ENCODE measurements around the gene SLN.

SLN gene

DNA sequence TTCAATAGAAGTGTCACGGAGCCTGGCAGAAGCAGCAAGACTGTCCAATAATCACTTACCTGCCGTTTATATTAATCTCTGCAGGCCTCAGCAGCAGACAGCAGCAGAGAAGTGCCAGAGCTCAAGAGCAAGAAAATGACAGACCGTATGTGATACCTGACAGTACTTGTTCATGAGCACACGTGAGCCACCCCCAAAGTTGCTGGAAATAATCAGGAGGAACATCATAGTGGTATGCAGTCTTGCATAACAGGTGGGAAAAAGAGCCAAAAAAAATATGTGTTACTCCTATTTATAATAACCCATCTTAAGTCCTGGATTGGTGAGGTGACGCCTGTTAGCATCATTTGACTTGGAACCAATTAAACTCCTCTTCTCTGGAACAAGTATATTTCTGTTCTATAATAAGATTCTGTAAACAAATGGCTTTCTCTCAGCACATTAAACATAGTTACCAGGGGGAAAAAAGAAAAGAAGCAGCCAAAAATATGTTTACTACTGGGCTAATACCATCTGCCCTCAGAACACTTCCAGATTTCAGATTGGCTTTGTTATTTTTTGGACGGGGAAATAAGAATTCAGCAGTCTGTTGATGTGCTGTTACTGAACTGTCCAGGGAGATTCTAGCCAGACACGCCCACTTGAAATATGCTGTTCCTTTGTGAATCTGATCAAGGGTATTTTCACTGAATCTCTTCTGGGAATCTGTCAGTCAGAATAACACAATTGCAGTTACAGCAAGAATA, 7.9 kb upstream of the SLN start:
- DNase-seq (ENCODE audit: low spot score): no peak

DNA sequence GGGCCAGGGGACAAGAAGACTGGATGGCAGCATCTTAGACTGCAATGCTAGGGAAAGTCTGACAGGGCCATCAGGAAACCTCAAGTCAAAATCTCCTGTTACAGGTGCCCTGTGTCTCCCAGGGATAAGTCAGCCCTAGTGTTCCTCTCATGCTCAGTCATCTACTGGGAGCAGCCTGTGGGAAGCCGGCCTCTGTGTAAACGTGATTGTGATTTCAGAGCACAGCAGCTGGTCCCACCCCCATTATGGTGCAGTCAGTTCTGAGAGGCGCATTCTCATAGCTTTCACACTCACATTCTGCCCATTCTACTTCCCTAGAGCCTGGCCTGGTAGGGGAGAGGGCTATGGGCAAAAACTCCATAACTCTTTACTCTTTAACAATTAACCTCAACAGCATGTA, 7.2 kb upstream of the SLN start:
- peak; percentile 20 for DNase-seq (ENCODE audit: low spot score)

DNA sequence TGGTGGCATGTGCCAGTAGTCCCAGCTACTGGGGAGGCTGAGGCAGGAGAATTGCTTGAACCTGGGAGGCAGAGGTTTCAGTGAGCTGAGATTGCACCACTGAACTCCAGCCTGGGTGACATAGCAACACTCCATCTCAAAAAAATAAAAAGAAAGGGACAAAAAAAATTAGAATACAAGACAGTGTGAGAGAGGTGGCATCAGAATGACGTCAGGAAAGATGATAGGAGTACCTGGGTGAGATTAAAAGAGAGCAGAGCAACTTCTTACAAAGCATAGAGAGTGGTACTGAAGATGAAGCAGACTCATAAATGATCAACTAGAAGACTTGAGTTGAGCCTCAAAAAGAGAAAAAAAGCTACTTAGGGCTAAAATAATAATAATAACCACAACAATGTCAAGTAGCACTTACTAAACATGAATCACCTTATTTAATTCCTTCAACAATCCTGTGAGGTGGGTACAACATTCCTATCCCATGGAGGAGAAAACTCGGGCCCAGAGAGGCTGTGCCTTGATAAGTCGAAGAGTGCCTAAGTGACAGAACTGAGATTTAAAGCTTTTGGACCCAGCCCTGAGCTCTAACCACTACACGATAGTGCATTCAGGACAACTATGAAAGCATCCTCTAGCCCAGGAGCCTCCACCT, 5.2 kb upstream of the SLN start:
- peak; percentile 81 for DNase-seq (ENCODE audit: low spot score)

DNA sequence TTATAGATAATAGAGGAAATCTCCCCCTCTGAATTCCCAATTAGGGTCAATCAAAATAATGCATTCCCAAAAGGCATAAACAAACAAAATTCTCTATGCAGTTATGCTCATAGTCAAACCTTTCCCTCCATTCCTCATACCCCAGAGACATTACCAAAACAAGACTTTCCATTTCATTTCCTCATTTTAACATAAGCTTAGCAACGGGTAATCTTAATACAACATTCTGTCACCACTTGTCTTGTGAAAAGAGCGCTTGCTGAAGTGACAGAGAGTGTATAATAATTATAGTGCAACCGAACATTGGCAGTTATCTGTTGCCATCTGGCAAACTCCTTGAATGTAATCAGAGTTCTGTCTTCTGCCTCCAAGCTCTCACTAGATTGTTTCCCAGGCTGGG, 1.2 kb upstream of the SLN start:
- no peak for DNase-seq (ENCODE audit: low spot score)

DNA sequence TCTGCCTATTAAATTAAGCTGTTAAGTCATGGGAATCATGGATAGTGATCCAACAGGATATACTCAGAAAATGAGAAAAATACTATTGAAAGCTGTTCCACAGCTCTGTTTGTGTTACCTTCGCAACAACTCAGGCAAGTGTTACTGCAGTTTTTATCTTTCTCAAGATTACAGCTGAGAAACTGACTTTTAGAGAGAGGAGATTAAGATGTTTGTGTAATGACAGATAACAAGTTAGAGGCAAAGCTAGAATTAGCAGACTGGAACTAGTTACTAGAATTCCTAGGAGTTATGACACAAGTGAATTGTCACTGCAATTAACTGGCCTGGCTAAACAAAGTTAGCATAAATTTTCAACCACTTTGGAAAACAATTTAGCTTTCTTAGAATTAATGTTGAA, 1.6 kb downstream of the SLN start:
- DNase-seq (ENCODE audit: low spot score): no peak

DNA sequence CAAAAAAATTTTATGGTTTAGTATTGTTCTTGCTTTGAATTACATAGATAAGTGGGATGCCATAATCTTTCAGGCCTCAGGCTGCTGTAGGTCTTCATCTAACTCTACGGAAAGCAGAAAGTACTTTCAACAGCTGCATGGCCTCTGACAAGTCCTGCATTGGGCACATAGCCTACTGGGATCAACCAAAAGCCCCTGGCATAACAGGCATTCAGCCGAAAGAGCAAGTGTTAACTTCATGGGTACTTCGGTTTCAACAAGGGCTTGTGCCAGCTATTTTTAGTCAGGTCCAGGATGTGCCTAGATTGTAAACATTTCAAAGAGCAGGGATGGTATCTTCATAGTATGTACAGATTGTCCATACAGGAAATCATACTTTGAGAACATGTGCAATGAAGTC, 3.1 kb downstream of the SLN start:
- DNase-seq (ENCODE audit: low spot score): no peak

DNA sequence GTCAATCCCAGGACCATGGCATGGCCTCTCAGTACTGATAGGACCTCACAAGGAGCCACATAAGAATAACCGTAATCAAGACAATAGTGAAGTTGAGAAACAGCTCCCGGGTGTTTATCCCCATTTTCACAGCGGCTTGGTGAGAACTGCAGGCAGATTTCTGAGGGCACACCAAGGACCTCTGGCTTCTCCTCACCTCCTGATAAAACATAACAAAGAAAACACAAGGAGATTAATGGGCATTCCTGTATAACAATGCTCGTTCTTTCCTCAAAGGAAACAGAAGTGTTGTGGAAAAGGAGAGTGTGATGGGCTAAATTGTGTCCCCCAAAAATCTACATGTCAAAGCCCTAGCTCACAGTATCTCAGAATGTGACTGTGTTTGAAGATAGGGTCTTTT, 4.0 kb downstream of the SLN start:
- DNase-seq (ENCODE audit: low spot score): no peak

DNA sequence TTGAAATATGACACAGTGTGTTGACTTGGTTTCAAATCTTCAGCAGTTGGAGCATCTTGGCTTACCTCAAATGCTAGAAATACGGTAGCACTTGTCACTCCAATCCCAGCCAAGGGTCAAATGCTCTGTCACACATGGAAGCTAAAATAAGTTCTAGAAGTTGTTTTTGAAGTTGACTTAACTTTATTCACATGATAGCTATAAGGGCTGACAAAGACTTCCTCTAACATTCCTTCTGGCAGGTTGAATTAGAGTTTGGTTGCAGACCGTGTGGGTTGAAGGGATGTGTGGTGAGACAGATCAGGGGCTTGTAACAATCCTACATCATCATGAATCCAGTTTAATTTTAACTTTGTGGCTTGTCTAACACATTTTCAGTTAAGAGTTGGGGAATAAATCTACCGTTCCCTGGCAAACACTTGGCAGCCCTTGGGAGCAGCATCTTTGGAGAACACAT, 4.6 kb downstream of the SLN start:
- DNase-seq (ENCODE audit: low spot score): peak; percentile 89

DNA sequence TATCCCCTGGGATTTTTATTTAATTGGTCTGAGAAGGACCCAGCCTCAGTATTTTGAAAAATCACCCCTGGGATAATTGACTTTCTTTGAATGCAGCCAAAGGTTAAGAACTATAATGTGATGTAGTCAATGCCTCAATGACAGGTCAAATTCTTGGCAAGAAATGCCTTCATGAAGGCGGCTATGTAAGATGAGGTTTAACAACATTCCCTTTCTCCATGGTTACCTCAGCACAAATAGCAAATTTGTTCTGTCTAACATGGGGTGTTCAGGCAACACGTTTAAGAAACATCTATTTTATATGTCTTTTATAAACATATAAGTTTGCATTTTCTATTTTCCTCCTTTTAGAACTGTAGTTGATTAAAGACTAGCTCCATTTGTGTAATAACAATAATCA, 5.3 kb downstream of the SLN start:
- peak; percentile 51 for DNase-seq (ENCODE audit: low spot score)

DNA sequence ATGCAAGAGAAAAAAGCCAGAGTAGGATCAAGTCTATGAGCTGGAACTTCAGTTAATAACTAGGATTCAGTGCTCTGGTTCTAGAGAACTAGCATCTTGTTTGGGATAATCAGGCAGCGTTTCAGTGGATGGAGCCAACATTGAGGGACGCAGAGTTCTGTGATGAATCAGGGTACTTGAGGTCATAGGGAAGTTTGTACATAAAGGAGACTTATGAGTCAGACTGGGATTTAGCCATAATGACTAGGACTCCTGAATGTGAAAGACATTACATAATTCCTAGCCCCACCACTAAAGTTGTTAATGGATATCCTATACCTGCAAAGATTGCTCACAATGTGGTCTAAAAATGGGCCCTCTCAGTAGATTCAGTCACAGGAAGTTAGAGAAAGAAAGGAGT, 6.8 kb downstream of the SLN start:
- peak; percentile 97 for DNase-seq (ENCODE audit: low spot score)

DNA sequence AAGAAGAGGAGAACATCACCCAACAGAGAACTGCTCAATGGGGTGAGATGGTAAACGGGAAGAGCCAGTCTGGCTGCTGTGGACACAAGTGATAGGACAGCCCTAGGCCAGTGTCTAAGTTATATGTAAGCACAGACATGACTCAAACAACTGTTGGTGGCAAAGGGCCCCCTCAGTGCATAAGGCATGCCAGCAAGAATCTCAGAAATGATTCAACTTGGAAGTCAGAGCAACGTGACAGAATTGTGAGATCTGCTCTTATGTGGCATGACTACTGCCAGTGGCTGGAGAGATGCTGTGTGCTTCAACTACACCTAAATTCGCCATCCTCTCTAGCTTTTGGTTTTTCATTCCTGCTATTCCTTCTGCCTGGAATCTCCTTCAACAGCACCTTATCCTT, 7.4 kb downstream of the SLN start:
- DNase-seq (ENCODE audit: low spot score): peak; percentile 95

DNA sequence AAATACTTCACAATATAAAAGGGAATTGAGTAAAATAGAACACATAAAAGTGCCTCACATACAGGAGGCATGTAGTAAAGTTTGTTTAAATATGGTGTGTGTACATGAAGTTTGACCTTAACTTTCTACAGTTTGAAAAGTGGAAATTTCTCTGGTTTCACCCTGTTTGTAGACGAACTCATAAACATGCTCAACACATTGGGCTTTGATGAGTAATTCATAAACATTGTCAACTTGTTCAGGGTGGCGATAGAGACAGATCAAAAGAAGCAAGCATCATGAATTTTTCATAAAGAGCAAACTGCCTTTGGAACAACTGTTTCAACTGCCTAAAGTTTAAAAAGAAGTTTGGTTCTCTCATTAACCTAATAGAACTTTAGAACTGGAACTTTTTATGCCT, 9.1 kb downstream of the SLN start:
- peak; percentile 23 for DNase-seq (ENCODE audit: low spot score)

DNA sequence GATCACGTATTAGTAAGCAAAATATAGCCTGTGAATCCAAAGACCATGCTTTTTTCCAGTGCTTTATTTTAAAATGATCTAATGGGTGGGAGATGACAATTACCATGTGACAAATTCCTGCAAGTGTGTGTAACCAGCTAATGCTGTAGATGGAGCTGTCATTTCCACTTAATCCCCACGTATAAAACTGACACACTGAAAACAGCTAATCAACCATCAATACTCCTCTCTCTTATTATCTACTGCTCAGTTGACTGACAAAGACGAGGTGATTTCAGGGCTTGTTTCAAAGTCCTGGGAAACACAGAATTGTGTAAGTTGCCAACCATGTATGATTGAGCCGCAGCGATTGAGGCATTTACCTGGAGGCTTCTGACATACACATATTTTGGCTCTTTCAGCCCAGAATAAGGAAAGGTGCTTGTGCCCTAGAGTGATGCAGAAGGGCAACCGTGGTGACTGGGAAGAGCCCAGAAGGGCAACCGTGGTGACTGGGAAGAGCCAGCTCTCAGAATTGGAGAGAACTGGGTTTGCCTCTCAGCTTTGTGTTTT, 9.7 kb downstream of the SLN start:
- no peak for DNase-seq (ENCODE audit: low spot score)

DNA sequence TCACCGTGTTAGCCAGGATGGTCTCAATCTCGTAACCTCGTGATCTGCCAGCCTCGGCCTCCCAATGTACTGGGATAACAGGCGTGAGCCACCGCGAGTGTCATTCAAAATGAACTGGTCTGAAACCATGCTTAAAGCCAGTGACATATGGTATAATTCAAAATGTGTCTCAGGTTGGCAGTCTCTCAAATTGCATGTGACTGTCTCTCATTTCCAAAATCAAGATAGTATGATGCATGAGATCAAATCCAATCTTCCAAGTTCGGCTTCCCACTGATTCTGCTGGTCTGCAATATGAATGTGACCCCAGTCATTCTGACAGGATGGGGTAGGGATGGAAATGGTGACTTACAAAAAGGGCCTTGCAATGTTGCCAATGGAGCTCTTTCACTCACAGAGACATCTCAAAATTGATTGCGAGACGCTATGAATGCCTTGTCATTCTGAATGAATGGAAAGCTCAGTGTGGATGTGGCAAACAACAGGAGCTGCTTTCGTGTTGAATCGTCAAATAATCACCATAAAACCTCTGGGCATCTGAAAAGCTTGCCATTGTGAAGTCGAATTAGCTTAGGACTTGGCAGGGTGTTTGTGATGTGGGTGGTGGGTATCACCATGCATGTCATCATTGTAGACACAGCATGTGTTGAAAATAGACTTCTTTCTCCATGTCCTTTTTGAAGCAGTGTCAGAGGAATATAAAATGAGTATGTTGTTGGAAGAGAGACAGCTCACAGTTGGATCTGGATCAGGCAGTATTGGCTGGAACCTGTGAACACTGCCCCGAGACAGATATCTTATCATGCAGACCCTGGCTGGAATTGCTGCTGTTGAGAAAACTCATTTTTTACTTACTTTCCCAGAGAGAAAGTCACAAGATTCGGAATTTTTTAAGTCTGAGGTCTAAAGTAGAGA, 12.2 kb downstream of the SLN start:
- no peak for DNase-seq (ENCODE audit: low spot score)

DNA sequence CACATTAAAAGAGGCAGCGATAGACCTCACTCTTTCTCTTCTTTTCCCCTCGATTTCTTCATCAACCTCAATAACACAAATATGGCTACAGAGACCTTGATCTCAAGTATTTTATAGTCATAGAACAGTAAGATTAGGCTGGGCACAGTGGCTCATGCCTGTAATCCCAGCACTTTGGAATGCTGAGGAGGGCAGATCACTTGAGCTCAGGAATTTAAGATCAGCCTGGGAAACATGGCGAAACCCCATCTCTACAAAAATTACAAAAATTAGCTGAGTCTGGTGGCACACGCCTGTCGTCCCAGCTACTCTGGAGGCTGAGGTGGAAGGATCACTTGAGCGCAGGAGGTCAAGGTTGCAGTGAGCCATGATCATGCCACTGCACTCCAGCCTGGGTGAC, 14.6 kb downstream of the SLN start:
- DNase-seq (ENCODE audit: low spot score): no peak

DNA sequence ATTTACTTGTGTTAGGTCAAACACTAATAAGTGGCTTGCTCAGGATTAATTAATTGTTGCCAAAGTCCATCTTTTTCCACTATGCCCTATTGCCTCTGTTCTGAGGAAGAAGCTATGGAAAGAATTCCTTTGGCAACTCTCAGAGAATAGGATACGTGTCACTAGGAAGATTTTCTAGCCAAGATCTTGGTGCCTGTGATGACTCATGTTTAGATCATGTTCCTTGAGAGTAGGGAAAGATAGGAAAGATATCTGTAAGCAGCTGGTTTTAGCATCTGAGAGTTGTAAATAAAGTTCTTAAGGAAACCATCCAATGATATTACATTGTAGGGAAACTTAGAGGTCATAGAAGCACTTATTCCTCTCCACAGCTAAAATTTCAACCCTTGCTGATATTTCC, 15.7 kb downstream of the SLN start:
- DNase-seq (ENCODE audit: low spot score): peak; percentile 90

DNA sequence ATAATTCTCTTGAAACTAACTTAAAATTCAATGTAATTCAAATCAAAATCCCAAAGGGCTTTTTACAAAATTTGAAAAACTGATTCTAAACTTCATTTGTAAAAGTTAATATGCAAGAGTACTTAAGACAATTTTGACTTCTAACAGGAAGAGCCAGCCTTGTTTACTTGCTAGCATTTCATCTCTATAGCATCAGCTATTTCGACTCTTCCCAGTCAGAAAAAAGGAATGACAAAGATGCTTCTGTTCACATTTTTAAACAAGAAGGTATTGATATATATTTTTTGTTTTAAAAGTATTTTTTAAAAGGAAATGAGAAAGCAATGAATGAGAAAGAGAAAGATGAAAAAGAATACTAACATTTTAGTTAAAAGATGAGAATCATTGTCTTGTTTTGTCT, 16.4 kb downstream of the SLN start:
- no peak for DNase-seq (ENCODE audit: low spot score)

DNA sequence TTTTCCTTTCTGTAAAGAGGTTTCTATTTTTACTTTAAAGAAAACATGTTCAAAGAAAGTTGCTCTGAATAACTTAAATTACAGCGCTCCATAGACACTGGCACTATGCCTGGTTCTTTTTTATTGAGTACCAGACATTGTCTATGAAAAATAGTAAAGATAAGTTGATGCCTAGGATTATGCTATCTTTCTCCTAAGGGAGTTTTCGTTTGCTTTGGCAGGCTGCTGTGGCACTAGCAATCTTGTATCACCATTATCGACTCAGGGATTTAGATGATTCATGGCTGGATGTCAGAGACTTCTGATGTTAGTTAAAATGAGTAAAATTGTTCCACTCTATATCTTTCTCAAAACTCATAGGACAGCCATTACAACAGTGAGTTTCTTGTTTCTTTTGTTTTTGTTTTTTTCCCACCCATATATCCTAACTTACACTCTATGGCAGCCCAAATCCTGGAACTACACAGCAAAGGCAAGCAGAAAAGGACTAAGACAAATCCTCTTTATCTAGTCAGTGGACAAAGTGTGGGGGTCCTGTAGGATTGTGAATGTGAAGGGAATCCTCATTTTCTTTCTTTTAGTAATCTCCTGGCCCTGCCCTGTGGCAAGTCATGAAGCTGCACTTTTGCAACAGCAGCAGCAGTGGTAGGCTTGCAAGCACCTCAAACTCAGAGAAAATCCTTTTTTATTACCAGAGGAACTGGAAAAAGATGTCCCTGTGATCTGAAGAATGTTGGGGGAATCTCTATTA, 20.7 kb downstream of the SLN start:
- DNase-seq (ENCODE audit: low spot score): peak; percentile 17

DNA sequence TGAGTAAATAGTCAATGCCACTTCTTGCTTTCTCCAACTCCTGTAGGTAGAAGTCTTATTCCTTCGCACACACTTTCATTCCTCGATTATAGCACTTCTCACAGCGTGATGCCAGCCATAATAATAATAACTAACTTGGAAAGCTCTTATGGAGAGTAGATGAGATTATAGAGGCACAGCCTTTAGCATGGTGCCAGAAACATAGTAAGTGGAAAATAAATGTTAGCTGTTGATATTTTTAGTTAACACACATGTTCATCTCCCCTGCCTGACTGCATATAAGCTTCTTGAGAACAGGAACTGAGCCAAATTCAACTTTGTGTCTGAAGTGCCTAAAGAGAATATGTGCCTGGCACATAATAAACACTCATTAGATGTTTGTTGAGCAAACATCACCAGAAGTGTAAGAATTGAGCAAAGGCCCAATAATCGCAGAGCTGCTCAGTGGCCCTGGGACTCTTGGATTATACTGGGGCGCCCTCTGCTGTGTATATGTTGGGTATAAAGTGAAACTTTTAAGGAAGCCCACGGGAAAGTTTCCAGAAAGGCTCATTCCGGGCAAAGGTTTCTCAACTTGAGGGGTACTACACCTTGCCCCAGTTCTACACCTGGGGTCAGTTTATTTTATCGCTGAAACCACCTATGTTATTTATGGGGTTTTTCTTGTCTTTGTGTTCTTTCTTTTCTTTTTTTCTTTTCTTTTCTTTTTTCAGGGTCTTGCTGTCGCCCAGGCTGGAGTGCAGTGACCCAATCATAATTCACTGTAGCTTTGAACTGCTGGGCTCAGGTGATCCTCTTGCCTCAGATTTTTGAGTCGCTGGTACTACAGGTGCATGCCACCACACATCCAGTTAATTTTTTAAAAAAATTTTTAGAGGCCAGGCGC, 22.3 kb downstream of the SLN start:
- DNase-seq (ENCODE audit: low spot score): peak; percentile 60

DNA sequence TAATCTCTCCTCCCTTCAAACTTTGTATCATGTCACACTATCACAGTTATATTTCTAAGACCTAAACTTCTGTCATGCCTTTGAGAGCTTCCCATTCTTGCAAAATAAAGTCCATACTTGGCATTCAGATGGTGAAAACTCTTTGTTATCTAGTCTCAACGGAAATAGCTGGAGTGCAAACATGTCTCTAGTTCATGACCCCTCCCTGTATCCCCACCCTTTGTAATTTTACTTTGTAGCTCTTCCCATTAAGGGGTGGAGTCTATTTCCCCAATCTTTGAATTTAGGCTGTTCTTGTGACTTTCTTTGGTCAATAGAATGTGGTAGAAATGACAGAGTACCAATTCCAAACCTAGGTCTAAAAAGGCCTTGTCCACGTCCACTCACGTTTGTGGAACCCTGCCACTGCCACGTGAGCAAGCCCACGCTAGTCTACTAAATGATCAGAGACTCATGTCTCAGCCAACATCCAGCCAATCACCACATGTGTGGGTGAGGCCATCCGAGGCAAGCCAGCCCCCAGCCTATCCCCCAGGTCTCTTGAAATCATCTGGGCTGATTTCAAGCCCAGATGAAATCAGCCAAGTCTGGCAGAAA, 23.4 kb downstream of the SLN start:
- no peak for DNase-seq (ENCODE audit: low spot score)

Data from kidney tubule cell (primary cell).